NCI-H446 (cell line): ENCODE results near the gene PDE4A.

ENCODE experiments used
- DNase-seq, 2 experiments: peaks; one replicate each; lab custom pipeline; 2025; lab: John Stamatoyannopoulos, UW

The PDE4A gene

GRCh38 chr19:10510301-10510802 is 90.0 kb downstream of the PDE4A start:
- peak in 1 of 2 experiments; percentile 54 for DNase-seq

GRCh38 chr19:10513223-10513622 is 92.9 kb downstream of the PDE4A start:
- DNase-seq, result no peak

DNA sequence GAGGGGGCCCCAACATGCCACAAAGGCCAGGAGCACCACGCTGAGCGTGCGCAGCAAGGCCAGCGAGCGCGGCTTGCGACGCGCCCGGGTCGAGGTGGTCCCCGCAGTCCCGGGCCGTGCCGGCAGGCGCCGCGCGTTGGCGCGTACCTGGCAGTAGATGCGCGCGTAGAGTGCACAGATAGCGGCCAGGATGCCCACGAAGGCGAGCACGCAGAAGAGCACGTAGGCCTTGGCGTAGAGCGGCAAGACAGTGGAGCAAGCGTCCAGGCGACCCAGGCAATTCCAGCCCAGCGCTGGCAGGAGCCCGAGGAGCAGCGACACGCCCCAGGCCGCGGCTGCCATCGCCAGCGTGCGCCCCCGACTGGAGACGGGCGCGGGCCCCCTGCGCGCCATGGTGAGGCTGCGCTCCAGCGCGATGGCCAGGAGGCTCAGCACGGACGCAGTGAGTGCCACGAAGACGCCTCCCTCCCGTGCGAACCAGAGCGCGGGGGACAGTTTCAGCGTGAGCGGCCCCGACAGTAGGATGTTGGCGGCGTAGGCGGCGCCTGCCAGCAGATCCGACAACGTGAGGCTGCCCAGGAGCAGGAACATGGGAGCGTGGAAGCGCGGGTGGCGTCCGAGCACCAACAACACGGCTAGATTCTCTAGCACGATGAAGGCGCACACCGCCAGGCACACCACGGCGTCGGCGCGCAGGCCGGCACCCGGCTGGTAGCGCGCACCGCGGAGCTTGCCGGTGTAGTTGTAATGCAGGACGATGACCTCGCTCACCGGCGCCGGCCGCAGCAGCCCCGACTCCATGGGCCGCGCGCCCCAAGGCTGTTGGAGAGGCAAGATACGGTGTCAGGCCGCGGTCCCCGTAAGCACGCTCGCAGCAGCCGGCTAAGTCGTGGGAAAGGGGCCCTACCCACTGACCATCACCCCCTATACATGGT is 94.1 kb downstream of the PDE4A start:
- DNase-seq, result no peak

- DNase-seq, result no peak
Observed at GRCh38 chr19:10516064-10516385, 95.7 kb downstream of the PDE4A start.

DNA sequence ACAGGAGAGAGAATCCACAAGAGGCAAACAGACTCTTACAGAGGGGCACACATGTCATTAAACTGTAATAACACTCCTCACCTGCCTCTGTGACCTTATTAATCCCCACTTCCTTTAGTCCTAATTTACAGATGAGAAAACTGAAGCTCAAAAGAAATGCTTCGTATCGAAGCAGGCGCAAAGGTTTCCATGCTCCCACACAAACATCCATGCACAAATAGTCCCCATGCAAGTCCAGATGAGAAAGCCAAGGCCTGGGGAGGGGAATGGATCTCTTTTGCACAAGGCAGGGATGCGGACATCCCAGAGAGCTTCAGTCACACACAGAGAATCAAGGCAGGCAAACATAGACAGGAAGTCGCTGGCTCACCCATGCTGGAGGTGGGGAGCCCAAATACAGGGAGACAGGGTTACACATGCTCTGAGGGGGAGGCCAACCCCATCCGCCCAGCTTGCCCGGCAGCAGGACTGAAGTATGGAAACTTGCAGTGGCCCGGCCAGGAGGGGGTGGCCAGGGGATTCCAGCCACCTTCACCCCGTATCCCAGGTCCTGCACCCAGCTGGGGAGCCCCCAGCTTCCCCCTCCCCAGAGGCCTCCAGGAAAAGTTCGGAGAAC is 96.4 kb downstream of the PDE4A start:
- DNase-seq, result no peak

DNA sequence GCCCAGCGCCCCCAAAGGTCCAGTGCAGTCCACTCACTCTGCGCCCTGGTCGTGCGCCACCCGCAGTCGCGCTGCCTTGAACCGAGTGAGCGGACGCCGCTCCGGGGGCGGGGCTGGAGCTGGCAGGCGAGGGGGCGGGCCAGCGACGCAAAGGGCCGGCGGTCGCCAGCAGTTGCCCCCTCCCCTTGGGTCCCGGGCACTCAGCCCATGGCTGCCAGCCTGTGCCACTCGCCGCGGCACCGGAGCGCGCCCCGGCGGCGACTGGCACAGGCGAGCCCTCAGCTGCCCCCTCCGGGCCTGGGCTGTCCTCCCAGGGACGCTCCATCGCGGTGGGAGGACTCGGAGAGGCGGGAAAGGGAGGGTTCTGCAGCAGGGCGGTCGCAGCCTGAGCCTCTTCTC is 97.0 kb downstream of the PDE4A start, which contains the start of gene S1PR5:
Gene S1PR5 (minus strand): TSS at position 87 of the 399 bp plus-strand sequence. CDS start 2,436 bp downstream, outside the sequence.
- peak in 1 of 2 experiments; percentile 77 for DNase-seq

- DNase-seq, result peak; percentile 36 to 58
Observed at GRCh38 chr19:10517760-10518443, 97.6 kb downstream of the PDE4A start.

DNA sequence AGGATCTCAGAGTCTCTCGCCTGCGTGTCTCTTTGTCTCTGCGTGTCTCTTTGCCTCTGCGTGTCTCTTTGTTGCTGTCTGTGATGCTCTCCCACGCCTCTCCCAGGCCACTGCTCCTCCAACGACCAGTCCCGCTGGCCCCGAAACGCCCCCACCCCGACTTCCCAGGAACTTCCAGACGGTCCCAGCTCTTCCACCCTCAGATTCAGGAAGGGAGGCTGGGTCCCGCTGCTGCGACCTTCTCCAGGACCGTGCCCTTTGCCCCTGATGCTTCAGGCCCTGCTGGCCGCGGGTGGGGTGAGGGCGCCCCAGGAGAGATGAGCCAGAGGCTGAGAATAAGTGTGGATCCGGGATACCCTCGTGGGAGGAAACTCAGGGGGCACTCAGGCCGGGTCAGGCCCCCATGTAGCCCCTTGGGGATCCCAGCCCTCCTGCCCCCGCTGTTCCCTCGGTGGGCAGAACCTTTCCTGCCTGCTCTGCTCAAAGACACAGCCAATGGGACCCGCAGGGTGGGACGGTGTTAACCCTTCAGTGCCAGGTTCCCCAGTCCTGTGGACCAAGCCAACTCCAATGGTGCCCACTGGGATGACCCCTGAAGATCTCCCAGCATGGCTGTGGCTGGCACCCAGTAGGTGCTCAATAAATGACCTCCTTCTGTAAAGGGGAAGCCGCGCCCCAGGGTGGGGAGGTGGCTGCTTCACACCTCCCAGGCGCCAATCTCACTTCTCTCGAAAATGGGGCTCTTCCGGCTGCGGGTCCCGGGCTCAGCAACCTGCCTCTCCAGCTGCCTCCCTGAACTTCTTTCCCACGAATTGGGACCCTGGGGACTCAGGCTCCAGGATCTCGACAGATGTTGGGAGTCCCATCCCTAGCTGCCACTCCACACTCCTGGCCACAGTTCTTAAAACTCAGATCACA is 98.4 kb downstream of the PDE4A start:
- DNase-seq, result no peak
